ENCODE results near the gene PPP1R14C.

The PPP1R14C gene

GRCh38 chr6:150271501-150272263 is 128.8 kb downstream of the PPP1R14C start:
- DNase-seq (ENCODE audit: low spot score): no peak

GRCh38 chr6:150272264-150272975 is 129.6 kb downstream of the PPP1R14C start:
- DNase-seq (ENCODE audit: low spot score): no peak

GRCh38 chr6:150272976-150273315 is 130.1 kb downstream of the PPP1R14C start:
- no peak for DNase-seq (ENCODE audit: low spot score)

GRCh38 chr6:150273457-150274309 is 130.8 kb downstream of the PPP1R14C start:
- no peak for DNase-seq (ENCODE audit: low spot score)

- DNase-seq (ENCODE audit: low spot score): no peak
These were observed 132.6 kb downstream of the PPP1R14C start for GRCh38 chr6:150275489-150275888.

- no peak for DNase-seq (ENCODE audit: low spot score)
These were observed 133.5 kb downstream of the PPP1R14C start for GRCh38 chr6:150276168-150276936.

GRCh38 chr6:150276937-150277742 is 134.3 kb downstream of the PPP1R14C start:
- DNase-seq (ENCODE audit: low spot score): no peak

GRCh38 chr6:150279533-150279932 is 136.7 kb downstream of the PPP1R14C start:
- no peak for DNase-seq (ENCODE audit: low spot score)

- DNase-seq (ENCODE audit: low spot score): no peak
These were observed 137.9 kb downstream of the PPP1R14C start for GRCh38 chr6:150280703-150281102.

- no peak for DNase-seq (ENCODE audit: low spot score)
These were observed 138.9 kb downstream of the PPP1R14C start for GRCh38 chr6:150281767-150282166.

GRCh38 chr6:150282806-150283205 is 140.0 kb downstream of the PPP1R14C start:
- no peak for DNase-seq (ENCODE audit: low spot score)

- DNase-seq (ENCODE audit: low spot score): no peak
These were observed 143.6 kb downstream of the PPP1R14C start for GRCh38 chr6:150286460-150286859.

GRCh38 chr6:150286912-150287311 is 144.1 kb downstream of the PPP1R14C start:
- DNase-seq (ENCODE audit: low spot score): no peak

- DNase-seq (ENCODE audit: low spot score): no peak
These were observed 145.6 kb downstream of the PPP1R14C start for GRCh38 chr6:150288456-150288855.

- no peak for DNase-seq (ENCODE audit: low spot score)
These were observed 146.7 kb downstream of the PPP1R14C start for GRCh38 chr6:150289454-150290071.

- peak; percentile 74 for DNase-seq (ENCODE audit: low spot score)
These were observed 147.6 kb downstream of the PPP1R14C start for GRCh38 chr6:150290429-150290828.

- DNase-seq (ENCODE audit: low spot score): no peak
These were observed 149.3 kb downstream of the PPP1R14C start for GRCh38 chr6:150291968-150292710.

GRCh38 chr6:150293019-150293418 is 150.2 kb downstream of the PPP1R14C start:
- DNase-seq (ENCODE audit: low spot score): no peak

- peak; percentile 67 for DNase-seq (ENCODE audit: low spot score)
These were observed 150.8 kb downstream of the PPP1R14C start for GRCh38 chr6:150293423-150294173.
